H1 (cell line): Measurements from ENCODE around the gene SETX. TPM values are rescaled to one million over a fixed set of nuclear protein-coding genes. Genes with fewer than 3 reads are reported as not detected.
A peak's percentile ranks its signal among the peaks of the same experiment; 100 is the strongest.

Source experiments
- CTCF ChIA-PET: fragments of 300-600 bp; sonication (Branson Sonifier 250); formaldehyde crosslinking; loops from one replicate; lab custom pipeline; 2021; ENCODE audit not compliant: partially characterized antibody; lab: Charles Lee
- POLR2A ChIA-PET: fragments of 300-600 bp; sonication (Branson Sonifier 250); formaldehyde crosslinking; loops from one replicate; lab custom pipeline; 2021; ENCODE audit warnings: inconsistent platforms; ENCODE audit not compliant: partially characterized antibody; lab: Charles Lee
- DNase-seq, 2 experiments: peaks; one replicate each; pipeline versions ENCODE4 v3.0.0 to v3.0.0-alpha.2; 2010 to 2022; ENCODE audit warnings: low spot score in 2 of 2, low read depth in 1 of 2, mixed read lengths in 1 of 2
- FAIRE-seq: peaks from 2 replicates; lab custom pipeline; 2011; peaks lifted over from hg19 to GRCh38; lab: Jason Lieb, UNC
- H2AFZ ChIP-seq: 2 replicates; pipeline ENCODE4 v1.8.1; 2012; ENCODE audit warnings: low read length, inconsistent platforms
- H2AK5ac ChIP-seq: 2 replicates; pipeline ENCODE4 v1.6.1; 2013; ENCODE audit warnings: low read depth, low read length
- H2BK120ac ChIP-seq: replicated peaks from 2 replicates; pipeline ENCODE3; 2013; ENCODE audit warnings: low read depth, low read length, inconsistent platforms
- H2BK12ac ChIP-seq: 2 replicates; pipeline ENCODE4 v1.6.1; 2013; ENCODE audit warnings: low read depth, low read length
- H2BK15ac ChIP-seq: 2 replicates; pipeline ENCODE4 v1.6.1; 2013; ENCODE audit warnings: low read length
- H2BK20ac ChIP-seq: 2 replicates; pipeline ENCODE4 v1.6.1; 2013; ENCODE audit warnings: low read length
- H2BK5ac ChIP-seq: 2 replicates; pipeline ENCODE4 v1.6.1; 2013; ENCODE audit warnings: low read depth, low read length
- H3K14ac ChIP-seq: 2 replicates; pipeline ENCODE4 v1.6.1; 2013; ENCODE audit warnings: inconsistent platforms; ENCODE audit not compliant: insufficient read length
- H3K18ac ChIP-seq: 2 replicates; pipeline ENCODE4 v1.6.1; 2013; ENCODE audit warnings: low read length; ENCODE audit errors: extremely low read depth
- H3K23ac ChIP-seq: 2 replicates; pipeline ENCODE4 v1.6.1; 2013; ENCODE audit warnings: inconsistent platforms; ENCODE audit not compliant: insufficient read length
- H3K23me2 ChIP-seq: 2 replicates; pipeline ENCODE4 v1.6.1; 2013; ENCODE audit warnings: low read depth, low read length
- H3K27ac ChIP-seq: 2 replicates; pipeline ENCODE4 v1.6.1; 2011; ENCODE audit warnings: low read depth, low read length, inconsistent platforms
- H3K27me3 ChIP-seq, 4 experiments: replicated peaks in 1 of 4; 1 replicate in 1 of 4; 2 replicates in 3 of 4; pipeline versions ENCODE4 v1.6.1 to v1.8.1; 2011 to 2013; ENCODE audit warnings: low read length in 3 of 4, mild to moderate bottlenecking in 3 of 4, inconsistent platforms in 2 of 4, mixed read lengths in 2 of 4, moderate library complexity in 1 of 4; ENCODE audit not compliant: control insufficient read depth in 3 of 4, insufficient read depth in 3 of 4; ENCODE audit errors: extremely low read depth in 1 of 4
- H3K36me3 ChIP-seq, 4 experiments: 2 replicates each; pipeline versions ENCODE4 v1.6.1 to v1.8.1; 2011 to 2013; ENCODE audit warnings: mild to moderate bottlenecking in 4 of 4, low read length in 3 of 4, moderate library complexity in 2 of 4, control low read depth in 1 of 4, inconsistent platforms in 1 of 4; ENCODE audit not compliant: insufficient read depth in 4 of 4, control insufficient read depth in 2 of 4
- H3K4ac ChIP-seq: replicated peaks from 2 replicates; pipeline ENCODE3; 2013; ENCODE audit warnings: low read length, low read depth, mixed read lengths, inconsistent platforms; ENCODE audit not compliant: insufficient read length
- H3K4me1 ChIP-seq, 4 experiments: replicated peaks in 1 of 4; 1 replicate in 1 of 4; 2 replicates in 3 of 4; pipeline versions ENCODE4 v1.6.1 to v1.8.1; 2011 to 2013; ENCODE audit warnings: low read length in 3 of 4, inconsistent platforms in 2 of 4, mixed read lengths in 1 of 4; ENCODE audit not compliant: insufficient read depth in 4 of 4, control insufficient read depth in 3 of 4
- H3K4me2 ChIP-seq, 2 experiments: 2 replicates each; pipeline versions ENCODE4 v1.6.1 to v1.8.1; 2011 to 2013; ENCODE audit warnings: low read depth in 2 of 2, low read length in 2 of 2, control low read depth in 1 of 2, inconsistent platforms in 1 of 2, mild to moderate bottlenecking in 1 of 2; ENCODE audit not compliant: insufficient read depth in 1 of 2
- H3K4me3 ChIP-seq, 4 experiments: fragments of 200-600, 300-600 bp in 1 of 4; sonication (generic), shearing (Covaris generic), sonication (Bioruptor Twin) in 1 of 4; 2 replicates each; pipeline versions ENCODE4 v1.5.1 to v1.8.1; 2011 to 2016; ENCODE audit warnings: low read length in 4 of 4, low read depth in 3 of 4, control low read depth in 2 of 4, inconsistent platforms in 2 of 4, mild to moderate bottlenecking in 2 of 4, mixed read lengths in 1 of 4, moderate library complexity in 1 of 4; ENCODE audit not compliant: insufficient read depth in 2 of 4; ENCODE audit errors: extremely low read depth in 1 of 4
- H3K56ac ChIP-seq: replicated peaks from 2 replicates; pipeline ENCODE3; 2013; ENCODE audit warnings: low read depth, mild to moderate bottlenecking, mixed read lengths, low read length, inconsistent platforms; ENCODE audit not compliant: insufficient read length
- H3K79me1 ChIP-seq: 2 replicates; pipeline ENCODE4 v1.6.1; 2013; ENCODE audit warnings: low read depth, low read length, control low read depth
- H3K79me2 ChIP-seq, 2 experiments: 2 replicates each; pipeline versions ENCODE4 v1.6.1 to v1.8.1; 2012 to 2013; ENCODE audit warnings: low read length in 2 of 2, mild to moderate bottlenecking in 2 of 2, inconsistent platforms in 1 of 2; ENCODE audit not compliant: insufficient read depth in 2 of 2, control insufficient read depth in 1 of 2
- H3K9ac ChIP-seq, 4 experiments: replicated peaks in 1 of 4; 1 replicate in 1 of 4; 2 replicates in 3 of 4; pipeline versions ENCODE4 v1.6.1 to v1.8.1; 2011 to 2013; ENCODE audit warnings: low read depth in 3 of 4, low read length in 3 of 4, control low read depth in 2 of 4, mild to moderate bottlenecking in 2 of 4, moderate library complexity in 2 of 4, inconsistent platforms in 1 of 4; ENCODE audit errors: extremely low read depth in 1 of 4
- H3K9me3 ChIP-seq, 2 experiments: 2 replicates each; pipeline versions ENCODE4 v1.6.1 to v1.8.1; 2012 to 2013; ENCODE audit warnings: mild to moderate bottlenecking in 2 of 2, moderate library complexity in 2 of 2, control low read depth in 1 of 2, inconsistent platforms in 1 of 2, low read depth in 1 of 2, low read length in 1 of 2, mixed read lengths in 1 of 2; ENCODE audit not compliant: insufficient read depth in 2 of 2
- H4K20me1 ChIP-seq, 2 experiments: replicated peaks in 1 of 2; 2 replicates each; pipeline versions ENCODE3 to v1.8.1; 2011 to 2013; ENCODE audit warnings: inconsistent platforms in 2 of 2, low read length in 2 of 2, mild to moderate bottlenecking in 1 of 2; ENCODE audit not compliant: insufficient read depth in 2 of 2, control insufficient read depth in 1 of 2
- H4K5ac ChIP-seq: 2 replicates; pipeline ENCODE4 v1.6.1; 2013; ENCODE audit warnings: low read length, low read depth, mixed read lengths, inconsistent platforms; ENCODE audit not compliant: insufficient read length
- H4K8ac ChIP-seq: 2 replicates; pipeline ENCODE4 v1.8.0; 2013; ENCODE audit warnings: mild to moderate bottlenecking, moderate library complexity, low read length, inconsistent platforms; ENCODE audit not compliant: insufficient read depth; ENCODE audit errors: extremely low read depth
- H4K91ac ChIP-seq: replicated peaks from 2 replicates; pipeline ENCODE3; 2013; ENCODE audit warnings: low read length, mixed read lengths, inconsistent platforms; ENCODE audit not compliant: insufficient read length
- CTCF ChIP-seq, 3 experiments: IDR thresholded peaks; 1 replicate in 2 of 3; 2 replicates in 1 of 3; pipeline versions ENCODE4 v1.5.1 to v1.6.1; 2011; ENCODE audit warnings: low read length in 3 of 3, mild to moderate bottlenecking in 3 of 3, inconsistent platforms in 2 of 3, low read depth in 1 of 3, moderate library complexity in 1 of 3; ENCODE audit not compliant: insufficient read depth in 1 of 3; ENCODE audit errors: control extremely low read depth in 1 of 3
- TBP ChIP-seq: IDR thresholded peaks from 2 replicates; pipeline ENCODE4 v1.6.1; 2011; ENCODE audit warnings: low read depth, low read length, improper control_type of control experiment
- TEAD4 ChIP-seq: IDR thresholded peaks from 2 replicates; pipeline ENCODE4 v1.6.1; 2012; ENCODE audit warnings: low read depth, low read length, inconsistent platforms, mixed read lengths
- WGBS, 2 experiments: shearing (Covaris generic) in 1 of 2; methylation state at CpG; one replicate each; pipeline versions ENCODE4 v1.1.6 to v1.1.7; 2013 to 2015; ENCODE audit warnings: low lambda C conversion rate in 2 of 2, mixed read lengths in 2 of 2, inconsistent platforms in 1 of 2, low coverage in 1 of 2, missing lambda C conversion rate in 1 of 2; ENCODE audit not compliant: insufficient replicate concordance in 2 of 2, insufficient coverage in 1 of 2, insufficient read length in 1 of 2; ENCODE audit errors: extremely low coverage in 1 of 2, missing lambda C conversion rate in 1 of 2; 5-methylcytosine and 5-hydroxymethylcytosine counted together
- polyA plus RNA-seq, 7 experiments: library from polyadenylated mRNA; depleted of rRNA in 3 of 7; stranded (reverse) in 5 of 7; unstranded in 2 of 7; fragments of >200 nt in 5 of 7; fragments of 200-250 nt in 2 of 7; gene quantifications; 1 replicate in 5 of 7; 2 replicates in 1 of 7; 4 replicates in 1 of 7; pipeline versions ENCODE4 v1.2.1 to v1.2.3, GENCODE V29; 2011 to 2013; ENCODE audit warnings: missing spikeins in 2 of 7, mixed read lengths in 2 of 7
- total RNA-seq: library from RNA; stranded (reverse); fragmentation: NEBNext Ultra II Directional; extraction: Animal tissue kit (Norgen Biotek cat#: 25700); gene quantifications from 2 replicates; pipeline ENCODE4 v1.2.1, GENCODE V29; 2021

SETX gene
- total and polyA plus RNA-seq, 2 of the 8 experiments (the other 6 are each of a cell fraction or from before 2014, with no cell fraction given) = 15.1 to 37.9 TPM

GRCh38 chr9:132312873-132313272, 41.9 kb downstream of the SETX start:
- no peak overlapping the region for H3K4me3 ChIP-seq
- no peak overlapping the region for H3K4me2 ChIP-seq
- peaks cover 0 to 3% of the 10 kb centered on the region in 2 experiments; a peak in 1 of 4 replicates for H3K79me2 ChIP-seq
- H2AFZ ChIP-seq = no peak overlapping the region
- H2BK5ac ChIP-seq = no peak overlapping the region
- no peak overlapping the region for H2BK120ac ChIP-seq
- no peak overlapping the region for H3K56ac ChIP-seq
- WGBS, 2 experiments = 93% methylated on average over 2 of the region's 2 CpGs; no CpG with 5 or more reads in 1 of the 2 experiments
- peaks cover 4 to 33% (median 18%) of the 10 kb centered on the region in 4 experiments; a peak in 7 of 8 replicates for H3K36me3 ChIP-seq
- no peaks in the 10 kb centered on the region; the same call in 1 of the 2 replicates for H3K23me2 ChIP-seq
- H3K9me3 ChIP-seq = no peaks in the 10 kb centered on the region
- H4K8ac ChIP-seq = no peak overlapping the region
- no peak overlapping the region for H2BK12ac ChIP-seq
- POLR2A ChIA-PET = interaction anchor here (1.2 kb wide), 1 partner anchor 8 kb away, joined by 3 read pairs; no protein-coding TSS in a partner anchor
- H3K23ac ChIP-seq = no peak overlapping the region
- no peaks in the 10 kb centered on the region for H3K27me3 ChIP-seq
- H3K4ac ChIP-seq = no peak overlapping the region
- no peak for FAIRE-seq
- H3K18ac ChIP-seq = no peak overlapping the region
- no peak overlapping the region for H3K14ac ChIP-seq
- DNase-seq = no peak
- peaks cover 3 to 6% of the 10 kb centered on the region in 2 experiments for H4K20me1 ChIP-seq
- peak in 1 of 3 experiments; percentile 23; a peak in 1 of 4 replicates for TF ChIP-seq CTCF (IDR thresholded peaks at IDR 0.05; ENCODE audit: control extremely low read depth in 1 of 3, insufficient read depth in 1 of 3, low read depth in 1 of 3, low read length in 3 of 3)
- no peak for TF ChIP-seq TBP
- 0 out of 2 replicates have a peak, but pooled peaks have one; percentile 53 for TF ChIP-seq TEAD4
- H3K27ac ChIP-seq = no peak overlapping the region
- no peak overlapping the region for H2BK20ac ChIP-seq
- H3K79me1 ChIP-seq = no peaks in the 10 kb centered on the region
- CTCF ChIA-PET = interaction anchor here (0.6 to 1.1 kb wide), 2 partner anchors 19 to 20 kb away, joined by 3 read pairs; no protein-coding TSS in a partner anchor
- H4K91ac ChIP-seq = no peak overlapping the region
- no peak overlapping the region for H2AK5ac ChIP-seq
- no peak overlapping the region for H4K5ac ChIP-seq
- H3K4me1 ChIP-seq = no peaks in the 10 kb centered on the region
- no peak overlapping the region for H3K9ac ChIP-seq
- no peak overlapping the region for H2BK15ac ChIP-seq
